ENCODE results near the gene REM1.
"Not testable (repeated sequence)": the region's sequence is repeated elsewhere in the genome, so short reads cannot be mapped to it uniquely, and the experiment has no call there.

REM1 gene, protein sequence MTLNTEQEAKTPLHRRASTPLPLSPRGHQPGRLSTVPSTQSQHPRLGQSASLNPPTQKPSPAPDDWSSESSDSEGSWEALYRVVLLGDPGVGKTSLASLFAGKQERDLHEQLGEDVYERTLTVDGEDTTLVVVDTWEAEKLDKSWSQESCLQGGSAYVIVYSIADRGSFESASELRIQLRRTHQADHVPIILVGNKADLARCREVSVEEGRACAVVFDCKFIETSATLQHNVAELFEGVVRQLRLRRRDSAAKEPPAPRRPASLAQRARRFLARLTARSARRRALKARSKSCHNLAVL

DNA sequence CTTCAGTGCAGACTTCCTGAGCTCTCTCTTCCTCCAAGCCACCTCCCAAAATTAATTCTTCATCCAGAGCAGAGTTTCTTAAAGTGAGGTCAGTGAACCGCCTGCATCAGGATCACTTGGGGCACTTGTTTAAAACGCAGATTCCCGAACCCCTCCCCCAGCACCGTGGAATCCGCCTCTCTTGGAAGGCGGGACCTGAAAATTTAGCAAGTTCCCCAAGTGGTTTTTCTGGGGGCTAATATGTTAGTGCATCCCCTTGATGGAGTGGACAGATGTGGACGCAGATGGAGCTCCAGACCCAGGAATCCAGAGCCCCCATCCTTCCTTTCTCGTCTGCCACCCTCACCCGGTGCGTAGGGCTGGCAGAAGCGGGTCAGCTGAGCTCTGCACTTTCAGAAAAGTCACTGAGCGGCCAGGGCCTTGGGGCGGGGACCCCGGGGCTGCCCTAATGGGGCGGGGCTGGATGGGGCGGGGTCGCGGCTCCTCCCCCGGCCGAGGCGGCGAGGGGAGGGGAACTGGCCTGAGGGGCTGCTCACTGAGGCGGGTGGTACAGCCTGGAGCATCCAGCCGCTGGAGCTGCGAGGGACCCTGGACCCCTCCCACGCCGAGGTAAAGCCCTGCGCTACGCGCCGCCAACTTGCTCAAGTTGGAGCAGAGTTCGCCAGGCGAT lies at the start of gene REM1, which contains the start of gene DEFB124:
Gene REM1 (plus strand): TSS at position 531 of the 670 bp plus-strand sequence. CDS start 1,158 bp downstream, outside the sequence.
Gene DEFB124 (minus strand): TSS at position 370 of the 670 bp plus-strand sequence. CDS start 2,114 bp downstream, outside the sequence.
- peak in 1 of 3 donors; percentile 36 for DNase-seq

DNA sequence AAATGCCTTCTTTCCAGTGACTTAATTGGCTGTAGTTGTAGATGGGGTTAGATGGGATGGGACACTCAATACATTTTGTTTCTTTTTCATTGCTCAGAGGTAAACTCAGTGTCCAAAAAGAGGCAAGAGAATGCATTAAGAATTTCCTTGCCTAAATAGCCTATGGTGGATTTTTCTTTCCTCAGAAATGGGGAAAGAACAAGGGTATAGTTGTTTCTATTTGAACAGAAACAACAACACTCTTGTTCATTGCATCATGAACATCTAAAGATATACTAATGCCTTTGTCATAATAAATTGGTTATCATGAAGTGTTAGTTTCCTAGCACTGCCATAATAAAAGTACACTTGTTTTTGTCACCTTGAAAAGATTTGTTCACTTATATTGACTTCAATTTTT lies 49.3 kb upstream of the REM1 start:
- no peak for DNase-seq

DNA sequence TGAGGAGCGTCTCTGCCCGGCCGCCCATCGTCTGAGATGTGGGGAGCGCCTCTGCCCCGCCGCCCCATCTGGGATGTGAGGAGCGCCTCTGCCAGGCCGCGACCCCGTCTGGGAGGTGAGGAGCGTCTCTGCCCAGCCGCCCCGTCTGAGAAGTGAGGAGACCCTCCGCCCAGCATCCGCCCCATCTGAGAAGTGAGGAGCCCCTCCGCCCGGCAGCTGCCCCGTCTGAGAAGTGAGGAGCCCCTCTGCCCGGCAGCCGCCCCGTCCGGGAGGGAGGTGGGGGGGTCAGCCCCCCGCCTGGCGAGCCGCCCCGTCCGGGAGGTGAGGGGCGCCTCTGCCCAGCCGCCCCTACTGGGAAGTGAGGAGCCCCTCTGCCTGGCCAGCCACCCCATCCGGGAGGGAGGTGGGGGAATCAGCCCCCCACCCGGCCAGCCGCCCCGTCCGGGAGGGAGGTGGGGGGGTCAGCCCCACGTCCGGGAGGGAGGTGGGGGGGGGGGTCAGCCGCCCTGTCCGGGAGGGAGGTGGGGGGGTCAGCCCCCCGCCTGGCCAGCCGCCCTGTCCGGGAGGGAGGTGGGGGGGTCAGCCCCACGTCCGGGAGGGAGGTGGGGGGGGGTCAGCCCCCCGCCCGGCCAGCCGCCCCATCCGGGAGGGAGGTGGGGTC lies 48.1 kb upstream of the REM1 start:
- not testable (repeated sequence) for DNase-seq

DNA sequence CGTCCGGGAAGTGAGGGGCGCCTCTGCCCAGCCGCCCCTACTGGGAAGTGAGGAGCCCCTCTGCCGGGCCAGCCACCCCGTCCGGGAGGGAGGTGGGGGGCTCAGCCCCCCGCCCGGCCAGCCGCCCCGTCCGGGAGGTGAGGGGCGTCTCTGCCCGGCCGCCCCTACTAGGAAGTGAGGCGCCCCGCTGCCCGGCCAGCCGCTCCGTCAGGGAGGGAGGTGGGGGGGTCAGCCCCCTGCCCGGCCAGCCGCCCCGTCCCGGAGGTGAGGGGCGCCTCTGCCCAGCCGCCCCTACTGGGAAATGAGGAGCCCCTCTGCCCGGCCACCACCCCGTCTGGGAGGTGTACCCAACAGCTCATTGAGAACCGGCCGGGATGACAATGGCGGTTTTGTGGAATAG lies 47.5 kb upstream of the REM1 start:
- DNase-seq, result not testable (repeated sequence)

DNA sequence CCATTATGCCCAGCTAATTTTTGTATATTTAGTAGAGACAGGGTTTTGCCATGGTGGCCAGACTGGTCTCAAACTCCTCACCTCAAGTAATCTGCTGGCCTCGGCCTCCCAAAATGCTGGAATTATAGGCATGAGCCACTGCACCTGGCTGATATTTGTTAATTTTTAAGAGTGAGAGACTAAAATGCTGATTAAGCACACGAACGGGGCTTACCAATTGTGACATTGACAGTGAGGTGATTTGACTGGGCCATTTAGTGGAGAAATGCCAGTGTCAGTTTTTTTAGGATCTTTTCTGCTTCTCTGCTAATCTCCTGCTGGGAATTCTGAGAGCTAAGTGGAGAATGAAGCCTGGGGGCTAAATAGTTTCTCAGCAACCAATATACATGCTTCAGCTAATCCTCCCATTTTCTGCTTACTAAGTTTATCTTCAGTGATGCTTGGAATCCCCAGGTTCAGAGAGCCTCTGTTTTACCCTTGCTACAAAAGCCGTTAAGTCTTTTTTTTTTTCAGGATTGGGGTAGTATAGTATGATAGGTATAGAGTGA lies 44.4 kb upstream of the REM1 start:
- no peak for DNase-seq

DNA sequence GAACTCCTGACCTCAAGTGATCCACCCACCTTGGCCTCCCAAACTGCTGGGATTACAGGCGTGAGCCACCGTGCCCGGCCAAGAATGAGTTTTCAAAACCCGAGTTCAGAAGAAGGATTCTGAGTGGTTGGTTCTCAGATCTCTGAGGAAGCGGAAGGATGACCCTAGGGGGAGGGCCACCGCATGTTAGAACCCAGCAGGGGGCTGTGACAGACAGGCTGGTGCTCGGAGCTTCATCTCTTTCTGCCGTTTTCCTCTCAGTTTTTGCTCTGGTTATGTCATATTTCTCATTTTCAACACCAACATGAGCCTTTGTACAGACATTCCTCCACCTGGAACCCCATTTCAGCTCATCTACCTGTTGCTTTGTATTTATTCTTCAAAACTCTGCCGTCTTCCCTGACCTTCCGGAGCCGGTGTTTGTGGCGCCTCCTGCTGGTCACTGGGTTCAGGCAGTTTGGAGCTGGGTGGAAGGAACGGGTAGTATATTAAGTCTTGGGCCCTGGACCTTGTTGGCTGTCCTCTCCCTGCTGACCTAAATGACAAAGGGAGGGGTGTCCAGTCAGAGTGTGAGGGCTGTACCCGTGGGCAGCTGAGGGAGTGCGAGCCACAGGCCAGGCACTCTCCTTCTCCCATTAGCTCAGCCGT lies 35.0 kb upstream of the REM1 start, which contains the start of gene DEFB123:
Gene DEFB123 (plus strand): TSS at position 621 of the 648 bp plus-strand sequence. CDS start 67 bp downstream, outside the sequence.
- DNase-seq, result peak; percentile 13 to 22 (median 16)

DNA sequence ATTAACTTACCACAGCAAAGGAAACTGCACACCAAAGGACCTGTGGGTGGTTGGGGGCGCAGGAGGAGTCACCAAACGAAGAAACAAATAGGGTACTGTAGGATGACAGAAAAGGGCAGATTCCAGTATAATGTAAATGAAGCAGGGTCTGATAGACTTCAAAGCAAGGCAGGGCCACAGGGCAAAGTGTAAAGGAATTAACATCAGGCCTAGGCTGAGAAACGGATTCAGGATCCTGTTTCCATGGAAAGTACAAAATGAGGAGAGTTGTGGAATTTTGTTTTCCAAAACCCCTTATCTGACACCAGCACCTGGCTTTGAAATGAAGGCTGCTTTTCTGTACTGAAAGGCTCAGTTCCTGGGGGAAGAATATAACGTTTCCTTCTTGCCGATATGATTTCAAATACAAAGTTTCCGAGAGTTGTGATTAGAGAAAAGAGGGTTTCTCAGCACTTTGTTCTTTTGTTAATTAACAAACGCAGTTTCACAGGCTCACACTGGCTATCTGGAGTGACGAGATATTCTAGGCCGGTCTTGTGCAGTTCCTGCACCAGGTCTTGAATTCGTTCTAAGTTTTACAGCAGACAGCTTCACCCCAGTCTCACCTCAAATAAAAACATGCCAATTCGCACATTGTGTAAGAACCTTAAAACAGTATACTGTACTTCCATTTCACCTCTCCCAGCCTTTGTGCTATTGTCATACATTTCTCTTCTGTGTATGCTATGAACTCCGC lies 28.8 kb upstream of the REM1 start:
- DNase-seq, result no peak

DNA sequence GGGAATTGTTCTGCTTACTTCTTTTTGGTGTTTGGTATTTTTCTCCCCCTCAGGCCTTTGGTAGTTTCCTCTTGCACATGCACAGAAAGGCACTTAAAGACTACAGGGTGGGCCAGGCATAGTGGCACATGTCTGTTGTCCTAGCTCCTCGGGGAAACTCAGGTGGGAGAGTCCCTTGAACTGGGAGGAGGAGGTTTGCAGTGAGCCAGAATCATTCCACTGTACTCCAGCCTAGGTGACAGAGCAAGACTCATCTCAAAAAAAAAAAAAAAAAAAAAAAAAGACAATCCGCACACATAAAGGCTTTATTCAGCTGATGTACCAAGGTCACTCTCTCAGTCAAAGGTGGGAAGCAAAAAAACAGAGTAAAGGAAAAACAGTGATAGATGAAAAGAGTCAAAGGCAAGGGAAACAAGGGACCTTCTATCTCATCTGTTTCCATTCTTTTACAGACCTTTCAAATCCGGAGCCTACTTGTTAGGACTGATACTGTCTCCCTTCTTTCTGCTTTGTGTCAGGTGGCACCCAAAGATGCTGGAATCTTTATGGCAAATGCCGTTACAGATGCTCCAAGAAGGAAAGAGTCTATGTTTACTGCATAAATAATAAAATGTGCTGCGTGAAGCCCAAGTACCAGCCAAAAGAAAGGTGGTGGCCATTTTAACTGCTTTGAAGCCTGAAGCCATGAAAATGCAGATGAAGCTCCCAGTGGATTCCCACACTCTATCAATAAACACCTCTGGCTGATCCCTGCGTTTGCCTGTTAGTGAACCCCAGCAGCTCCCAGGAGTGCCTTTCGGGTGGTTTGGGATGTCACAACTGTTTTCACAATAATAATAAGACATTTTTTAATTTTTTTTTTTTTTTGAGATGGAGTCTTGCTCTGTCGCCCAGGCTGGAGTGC lies 25.3 kb upstream of the REM1 start:
- DNase-seq, result no peak

DNA sequence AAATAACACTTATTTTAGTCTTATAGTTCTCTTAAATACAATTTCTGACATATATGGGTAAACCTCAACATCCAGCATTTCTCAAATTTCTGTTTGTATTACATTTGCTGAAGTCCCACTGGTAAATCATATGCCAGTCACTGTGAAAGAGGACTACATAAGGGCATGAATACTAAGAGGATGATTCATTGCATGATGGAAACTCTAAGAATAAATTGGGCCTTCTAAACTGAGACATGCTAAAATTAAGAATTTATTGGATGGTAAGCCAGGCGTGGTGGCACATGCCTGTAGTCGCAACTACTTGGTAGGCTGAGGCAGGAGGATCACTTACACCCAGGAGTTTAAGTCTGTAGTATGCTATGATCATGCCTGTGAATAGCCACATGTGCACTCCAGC lies 22.5 kb upstream of the REM1 start:
- DNase-seq, result no peak

DNA sequence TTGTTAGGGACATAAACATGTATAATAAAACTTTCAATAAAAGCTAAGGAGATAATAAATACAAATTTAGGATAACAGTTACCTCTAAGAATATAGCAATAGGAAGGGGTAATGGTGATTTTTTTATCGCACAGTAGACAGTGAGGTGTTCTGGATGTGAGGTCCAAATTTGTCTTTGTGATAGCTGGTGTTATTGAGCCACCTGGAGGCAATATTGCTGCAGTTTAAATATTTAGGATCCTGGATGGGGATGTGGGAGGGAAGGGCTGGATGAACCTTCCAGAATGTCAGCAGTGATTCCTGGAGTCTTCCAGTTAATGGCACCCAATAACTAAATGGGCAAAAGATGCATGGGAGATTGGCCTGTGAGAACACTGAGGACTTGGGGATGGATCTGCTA lies 20.7 kb upstream of the REM1 start:
- no peak for DNase-seq

DNA sequence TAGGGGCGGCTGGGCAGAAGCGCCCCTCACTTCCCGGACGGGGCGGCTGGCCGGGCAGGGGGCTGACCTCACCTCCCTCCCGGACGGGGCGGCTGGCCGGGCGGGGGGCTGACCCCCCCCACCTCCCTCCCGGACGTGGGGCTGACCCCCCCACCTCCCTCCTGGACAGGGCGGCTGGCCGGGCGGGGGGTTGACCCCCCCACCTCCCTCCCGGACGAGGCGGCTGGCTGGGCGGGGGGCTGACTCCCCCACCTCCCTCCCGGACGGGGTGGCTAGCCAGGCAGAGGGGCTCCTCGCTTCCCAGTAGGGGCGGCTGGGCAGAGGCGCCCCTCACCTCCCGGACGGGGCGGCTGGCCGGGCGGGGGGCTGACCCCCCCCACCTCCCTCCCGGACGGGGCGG lies 4.1 kb upstream of the REM1 start:
- not testable (repeated sequence) for DNase-seq

DNA sequence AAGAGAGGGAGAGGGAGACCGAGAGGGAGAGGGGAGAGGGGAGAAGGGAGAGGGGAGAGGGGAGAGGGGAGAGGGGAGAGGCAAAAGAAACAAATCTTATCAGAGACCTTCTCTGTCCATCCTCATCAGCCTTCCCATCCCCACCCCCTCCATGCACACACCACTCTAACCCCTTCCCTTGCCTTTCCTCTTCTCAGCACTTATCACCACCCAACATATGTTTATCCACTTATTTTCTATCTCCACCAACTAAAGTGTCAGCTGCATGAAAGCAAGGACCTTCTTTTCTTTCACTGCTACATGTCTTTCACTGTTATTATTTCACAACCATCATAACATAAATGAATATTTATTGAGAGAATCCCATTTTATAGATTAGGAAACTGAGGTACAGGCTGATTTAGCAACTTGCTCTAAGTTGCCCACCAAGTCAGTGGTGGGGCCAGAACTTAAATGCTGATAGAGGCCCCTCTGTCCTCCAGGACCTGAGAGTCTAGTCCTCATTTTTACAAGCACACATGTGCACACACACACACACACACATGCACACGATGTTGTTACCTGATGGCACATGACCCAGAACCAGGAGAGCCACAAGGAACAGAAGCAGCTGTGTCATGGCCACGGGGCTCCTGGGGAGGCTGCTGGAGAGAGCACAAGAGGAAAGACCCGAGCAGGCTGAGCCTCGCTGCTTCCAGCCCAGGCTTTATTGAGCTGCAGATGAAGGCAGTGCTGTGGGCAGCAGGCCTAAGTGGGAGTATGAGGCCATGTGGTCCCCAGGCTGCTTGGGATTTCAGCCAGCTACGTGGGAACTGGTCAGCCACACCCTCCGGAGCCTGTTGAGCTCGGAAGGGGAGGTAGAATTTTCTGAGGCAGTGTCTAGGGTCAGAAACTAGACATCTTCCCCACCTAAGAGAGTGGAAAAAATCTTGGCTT lies 2.4 kb upstream of the REM1 start:
- no peak for DNase-seq

DNA sequence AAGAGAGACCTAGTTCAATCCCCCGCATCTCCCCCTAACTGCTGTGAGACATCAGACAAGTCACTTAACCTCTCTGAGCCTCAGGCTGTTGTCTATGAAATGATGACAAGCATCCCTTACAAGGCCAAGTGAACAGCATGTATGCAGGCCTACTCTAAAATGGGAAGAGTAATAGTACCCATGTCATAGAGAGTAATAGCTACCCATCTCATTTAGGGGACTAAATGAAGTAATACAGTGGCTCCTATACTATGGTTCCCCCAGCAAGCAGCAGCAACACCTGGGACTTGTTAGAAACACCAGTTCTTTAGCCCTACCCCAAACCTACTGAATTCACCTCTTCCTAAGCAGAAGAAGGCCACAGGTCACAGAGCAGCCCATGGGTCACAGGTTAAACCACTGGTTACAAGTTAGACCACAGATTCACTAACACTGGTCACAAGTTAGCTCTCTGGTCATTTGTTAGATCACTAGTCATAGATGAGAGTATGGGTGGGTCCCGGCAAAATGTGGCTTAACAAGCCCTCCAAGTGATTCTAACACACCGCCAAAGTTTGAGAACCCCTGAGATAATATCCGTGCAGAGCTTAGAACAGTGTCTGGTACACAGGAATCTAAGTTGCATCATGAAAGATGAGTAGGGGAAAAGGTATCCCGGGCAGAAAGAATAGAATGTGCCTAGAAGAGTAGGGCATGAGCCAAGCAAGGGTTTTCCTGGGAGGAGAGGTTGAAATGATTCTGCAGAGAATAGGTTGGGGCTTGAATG lies 1.6 kb upstream of the REM1 start:
- DNase-seq, result no peak

DNA sequence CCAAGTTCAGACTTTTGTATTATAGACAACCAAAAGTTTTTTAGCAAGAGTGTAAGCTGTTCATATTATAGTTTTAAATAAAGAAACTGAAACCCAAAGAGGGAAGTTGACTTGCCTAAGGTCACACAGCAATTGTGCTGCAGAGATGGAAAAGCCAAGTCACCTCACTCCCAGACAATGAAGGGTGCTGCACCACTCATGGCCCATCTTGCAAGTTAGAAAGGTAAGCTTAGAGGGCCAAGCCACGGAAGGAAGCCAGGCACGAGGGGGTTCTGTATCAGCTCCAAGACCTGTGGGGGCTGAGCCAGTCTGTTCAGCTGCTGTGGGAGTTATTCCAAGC lies 1.0 kb upstream of the REM1 start:
- peak; percentile 49 to 67 (median 52) for DNase-seq

DNA sequence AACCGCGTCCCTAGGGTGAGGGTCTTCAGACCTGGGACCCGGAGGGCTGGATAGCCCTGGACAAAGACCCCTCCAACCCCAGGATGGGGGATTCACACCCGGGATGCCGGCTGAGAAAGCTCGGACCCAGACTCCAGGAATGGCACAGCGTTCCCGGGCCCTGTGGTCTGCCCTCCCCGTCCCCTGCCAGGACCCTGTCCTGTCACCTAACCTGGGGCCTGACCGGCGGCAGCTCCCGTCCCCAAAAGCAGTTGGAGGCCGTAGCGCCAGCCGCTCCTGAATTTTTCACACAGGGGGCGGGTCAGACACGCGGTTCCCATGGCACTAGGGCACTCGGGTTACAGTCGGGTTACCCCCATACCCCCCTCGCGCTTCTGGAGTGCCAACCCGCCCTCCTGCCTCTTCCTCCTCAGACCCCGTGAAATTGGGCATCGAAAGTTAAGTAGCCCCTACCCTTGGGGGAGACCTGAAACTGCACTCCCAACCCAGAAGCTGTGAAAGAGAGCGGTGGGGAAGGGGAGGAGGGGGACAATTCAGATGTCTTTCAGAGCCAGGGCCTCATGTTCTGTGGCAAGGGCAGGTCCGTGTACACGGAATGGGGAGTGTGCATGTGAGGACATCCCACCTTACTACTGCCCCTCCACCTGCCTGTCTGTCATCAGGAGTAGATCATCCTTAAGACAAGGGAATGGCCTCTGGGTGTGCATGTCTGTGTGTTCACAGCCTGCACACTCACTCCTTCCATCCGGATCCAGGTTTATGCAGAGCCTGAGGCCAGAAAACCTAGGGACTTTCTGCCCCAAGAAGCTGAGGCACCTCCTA lies 595 bp downstream of the REM1 start:
- DNase-seq, result no peak

DNA sequence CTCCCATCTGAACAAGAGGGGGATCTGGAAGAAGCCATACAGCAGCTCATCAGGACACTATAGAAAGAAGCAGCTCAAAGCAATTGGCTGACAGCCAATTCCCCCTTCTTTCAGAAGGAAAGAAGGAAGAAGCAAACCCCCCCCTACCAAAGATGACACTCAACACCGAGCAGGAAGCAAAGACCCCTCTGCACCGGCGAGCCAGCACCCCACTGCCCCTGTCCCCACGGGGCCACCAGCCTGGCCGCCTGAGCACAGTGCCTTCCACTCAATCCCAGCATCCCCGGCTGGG lies 1.2 kb downstream of the REM1 start:
- no peak for DNase-seq

DNA sequence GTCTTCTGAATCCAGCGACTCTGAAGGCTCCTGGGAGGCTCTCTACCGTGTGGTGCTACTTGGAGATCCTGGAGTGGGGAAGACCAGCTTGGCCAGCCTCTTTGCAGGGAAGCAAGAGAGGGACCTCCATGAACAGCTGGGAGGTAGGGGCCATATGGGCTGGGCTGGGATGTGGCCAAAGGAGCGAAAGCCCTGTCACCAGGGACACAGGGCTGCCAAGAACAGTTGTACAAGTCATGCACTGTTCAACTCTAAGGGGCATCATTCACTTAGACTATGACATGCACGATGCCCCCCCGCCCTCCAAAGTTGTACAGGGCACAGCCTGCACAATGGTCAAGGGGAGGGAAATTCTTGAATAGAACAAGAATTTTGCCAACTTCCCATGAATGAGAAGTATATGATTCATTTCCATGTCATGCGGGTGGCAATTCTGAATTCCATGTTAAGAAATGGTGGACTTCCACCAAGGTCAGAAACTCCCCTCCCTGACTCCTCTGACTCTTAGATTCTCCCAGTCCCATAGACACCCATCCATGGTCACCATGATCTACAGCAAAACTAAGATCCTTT lies 1.6 kb downstream of the REM1 start:
- DNase-seq, result peak; percentile 70 to 84 (median 78)

DNA sequence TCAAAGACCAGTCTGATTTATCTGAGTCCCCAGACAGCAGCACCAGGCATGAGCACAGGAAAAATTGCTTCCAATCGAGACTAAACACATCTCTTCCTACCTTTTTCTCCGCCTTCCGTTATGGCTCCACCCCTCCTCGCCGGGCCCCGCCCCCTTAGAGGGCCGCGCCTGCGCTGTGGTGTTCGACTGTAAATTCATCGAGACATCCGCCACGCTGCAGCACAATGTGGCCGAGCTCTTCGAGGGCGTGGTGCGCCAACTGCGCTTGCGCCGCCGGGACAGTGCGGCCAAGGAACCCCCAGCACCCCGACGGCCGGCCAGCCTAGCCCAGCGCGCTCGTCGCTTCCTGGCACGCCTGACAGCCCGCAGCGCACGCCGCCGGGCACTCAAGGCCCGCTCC lies 8.9 kb downstream of the REM1 start:
- DNase-seq, result peak in 2 of 3 donors; percentile 28 to 41
